ENCODE results near the gene NBAS. TPM values are rescaled to one million over a fixed set of nuclear protein-coding genes. Genes with fewer than 3 reads are reported as not detected.

Gene NBAS
- total and polyA plus RNA-seq, 2 of the 13 experiments (the other 11 are each of a cell fraction or from before 2014, with no cell fraction given), result 33.6 to 58.7 TPM

DNA sequence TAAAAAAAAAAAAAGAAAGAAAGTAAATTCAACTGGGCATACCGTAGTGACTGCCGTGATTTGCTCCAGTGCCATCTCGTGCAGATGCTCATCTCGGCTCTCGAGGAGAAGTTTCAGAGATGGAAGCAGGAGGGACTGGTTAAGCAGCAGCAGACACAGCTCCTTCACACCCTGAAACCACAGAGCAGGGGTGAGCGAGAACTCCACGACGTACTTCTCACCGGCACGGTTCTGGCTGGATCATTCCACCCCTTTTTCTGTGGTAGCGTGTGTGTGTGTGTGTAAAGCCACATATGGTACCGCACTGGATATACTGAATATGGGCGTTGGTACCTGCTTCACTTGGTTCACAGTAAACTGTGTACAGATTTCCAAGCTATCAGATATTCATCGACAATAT is 382.2 kb downstream of the NBAS start:
- in situ Hi-C loops (cut with HindIII; ENCODE audit: extremely low pct_ligation_motif_present, low pct_unique_long_range_greater_than_20kb), result no loop called here
- intact Hi-C loops (cut with micrococcal nuclease; ENCODE audit: unreplicated experiment), result no loop called here

More for the DNA sequence above, 382.2 kb downstream of the NBAS start:
- H3K79me2 ChIP-seq (ENCODE audit: insufficient read depth, low read length), result no peaks in the 10 kb centered on the region
- no peak for ATAC-seq
- H3K36me3 ChIP-seq (replicated peaks in 1 of 2; ENCODE audit: control insufficient read depth in 1 of 2, insufficient read depth in 2 of 2, low read length in 2 of 2), result peaks cover 0 to 8% of the 10 kb centered on the region in 2 experiments; a peak in 2 of 5 replicates
- peaks cover 15% of the 10 kb centered on the region for H3K4me1 ChIP-seq (ENCODE audit: insufficient read depth, low read length)
- H3K4me3 ChIP-seq (replicated peaks in 1 of 3; ENCODE audit: insufficient read depth in 1 of 3, low read depth in 2 of 3, low read length in 3 of 3), result no peak overlapping the region
- TF ChIP-seq ZNF337 (CRISPR knock-in tag; IDR thresholded peaks at IDR 0.05; ENCODE audit: borderline replicate concordance, low read depth) (no peak), ZNF121 (CRISPR knock-in tag; IDR thresholded peaks at IDR 0.05) (no peak), ZNF441 (CRISPR knock-in tag; IDR thresholded peaks at IDR 0.05; ENCODE audit: borderline replicate concordance) (no peak), ZNF776 (CRISPR knock-in tag; IDR thresholded peaks at IDR 0.05) (no peak), ZKSCAN5 (CRISPR knock-in tag; IDR thresholded peaks at IDR 0.05) (no peak), GTF2F1 (IDR thresholded peaks at IDR 0.05; ENCODE audit: low read length) (no peak), MXD4 (CRISPR knock-in tag; IDR thresholded peaks at IDR 0.05) (no peak)
- TF ChIP-seq, protein P1, sequence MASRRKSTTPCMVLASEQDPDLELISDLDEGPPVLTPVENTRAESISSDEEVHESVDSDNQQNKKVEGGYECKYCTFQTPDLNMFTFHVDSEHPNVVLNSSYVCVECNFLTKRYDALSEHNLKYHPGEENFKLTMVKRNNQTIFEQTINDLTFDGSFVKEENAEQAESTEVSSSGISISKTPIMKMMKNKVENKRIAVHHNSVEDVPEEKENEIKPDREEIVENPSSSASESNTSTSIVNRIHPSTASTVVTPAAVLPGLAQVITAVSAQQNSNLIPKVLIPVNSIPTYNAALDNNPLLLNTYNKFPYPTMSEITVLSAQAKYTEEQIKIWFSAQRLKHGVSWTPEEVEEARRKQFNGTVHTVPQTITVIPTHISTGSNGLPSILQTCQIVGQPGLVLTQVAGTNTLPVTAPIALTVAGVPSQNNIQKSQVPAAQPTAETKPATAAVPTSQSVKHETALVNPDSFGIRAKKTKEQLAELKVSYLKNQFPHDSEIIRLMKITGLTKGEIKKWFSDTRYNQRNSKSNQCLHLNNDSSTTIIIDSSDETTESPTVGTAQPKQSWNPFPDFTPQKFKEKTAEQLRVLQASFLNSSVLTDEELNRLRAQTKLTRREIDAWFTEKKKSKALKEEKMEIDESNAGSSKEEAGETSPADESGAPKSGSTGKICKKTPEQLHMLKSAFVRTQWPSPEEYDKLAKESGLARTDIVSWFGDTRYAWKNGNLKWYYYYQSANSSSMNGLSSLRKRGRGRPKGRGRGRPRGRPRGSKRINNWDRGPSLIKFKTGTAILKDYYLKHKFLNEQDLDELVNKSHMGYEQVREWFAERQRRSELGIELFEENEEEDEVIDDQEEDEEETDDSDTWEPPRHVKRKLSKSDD (CRISPR knock-in tag; IDR thresholded peaks at IDR 0.05; ENCODE audit: low read depth), result no peak
- TF ChIP-seq, protein P2, sequence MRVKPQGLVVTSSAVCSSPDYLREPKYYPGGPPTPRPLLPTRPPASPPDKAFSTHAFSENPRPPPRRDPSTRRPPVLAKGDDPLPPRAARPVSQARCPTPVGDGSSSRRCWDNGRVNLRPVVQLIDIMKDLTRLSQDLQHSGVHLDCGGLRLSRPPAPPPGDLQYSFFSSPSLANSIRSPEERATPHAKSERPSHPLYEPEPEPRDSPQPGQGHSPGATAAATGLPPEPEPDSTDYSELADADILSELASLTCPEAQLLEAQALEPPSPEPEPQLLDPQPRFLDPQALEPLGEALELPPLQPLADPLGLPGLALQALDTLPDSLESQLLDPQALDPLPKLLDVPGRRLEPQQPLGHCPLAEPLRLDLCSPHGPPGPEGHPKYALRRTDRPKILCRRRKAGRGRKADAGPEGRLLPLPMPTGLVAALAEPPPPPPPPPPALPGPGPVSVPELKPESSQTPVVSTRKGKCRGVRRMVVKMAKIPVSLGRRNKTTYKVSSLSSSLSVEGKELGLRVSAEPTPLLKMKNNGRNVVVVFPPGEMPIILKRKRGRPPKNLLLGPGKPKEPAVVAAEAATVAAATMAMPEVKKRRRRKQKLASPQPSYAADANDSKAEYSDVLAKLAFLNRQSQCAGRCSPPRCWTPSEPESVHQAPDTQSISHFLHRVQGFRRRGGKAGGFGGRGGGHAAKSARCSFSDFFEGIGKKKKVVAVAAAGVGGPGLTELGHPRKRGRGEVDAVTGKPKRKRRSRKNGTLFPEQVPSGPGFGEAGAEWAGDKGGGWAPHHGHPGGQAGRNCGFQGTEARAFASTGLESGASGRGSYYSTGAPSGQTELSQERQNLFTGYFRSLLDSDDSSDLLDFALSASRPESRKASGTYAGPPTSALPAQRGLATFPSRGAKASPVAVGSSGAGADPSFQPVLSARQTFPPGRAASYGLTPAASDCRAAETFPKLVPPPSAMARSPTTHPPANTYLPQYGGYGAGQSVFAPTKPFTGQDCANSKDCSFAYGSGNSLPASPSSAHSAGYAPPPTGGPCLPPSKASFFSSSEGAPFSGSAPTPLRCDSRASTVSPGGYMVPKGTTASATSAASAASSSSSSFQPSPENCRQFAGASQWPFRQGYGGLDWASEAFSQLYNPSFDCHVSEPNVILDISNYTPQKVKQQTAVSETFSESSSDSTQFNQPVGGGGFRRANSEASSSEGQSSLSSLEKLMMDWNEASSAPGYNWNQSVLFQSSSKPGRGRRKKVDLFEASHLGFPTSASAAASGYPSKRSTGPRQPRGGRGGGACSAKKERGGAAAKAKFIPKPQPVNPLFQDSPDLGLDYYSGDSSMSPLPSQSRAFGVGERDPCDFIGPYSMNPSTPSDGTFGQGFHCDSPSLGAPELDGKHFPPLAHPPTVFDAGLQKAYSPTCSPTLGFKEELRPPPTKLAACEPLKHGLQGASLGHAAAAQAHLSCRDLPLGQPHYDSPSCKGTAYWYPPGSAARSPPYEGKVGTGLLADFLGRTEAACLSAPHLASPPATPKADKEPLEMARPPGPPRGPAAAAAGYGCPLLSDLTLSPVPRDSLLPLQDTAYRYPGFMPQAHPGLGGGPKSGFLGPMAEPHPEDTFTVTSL (CRISPR knock-in tag; IDR thresholded peaks at IDR 0.05; ENCODE audit: borderline replicate concordance), result no peak
- TF ChIP-seq, protein P3, sequence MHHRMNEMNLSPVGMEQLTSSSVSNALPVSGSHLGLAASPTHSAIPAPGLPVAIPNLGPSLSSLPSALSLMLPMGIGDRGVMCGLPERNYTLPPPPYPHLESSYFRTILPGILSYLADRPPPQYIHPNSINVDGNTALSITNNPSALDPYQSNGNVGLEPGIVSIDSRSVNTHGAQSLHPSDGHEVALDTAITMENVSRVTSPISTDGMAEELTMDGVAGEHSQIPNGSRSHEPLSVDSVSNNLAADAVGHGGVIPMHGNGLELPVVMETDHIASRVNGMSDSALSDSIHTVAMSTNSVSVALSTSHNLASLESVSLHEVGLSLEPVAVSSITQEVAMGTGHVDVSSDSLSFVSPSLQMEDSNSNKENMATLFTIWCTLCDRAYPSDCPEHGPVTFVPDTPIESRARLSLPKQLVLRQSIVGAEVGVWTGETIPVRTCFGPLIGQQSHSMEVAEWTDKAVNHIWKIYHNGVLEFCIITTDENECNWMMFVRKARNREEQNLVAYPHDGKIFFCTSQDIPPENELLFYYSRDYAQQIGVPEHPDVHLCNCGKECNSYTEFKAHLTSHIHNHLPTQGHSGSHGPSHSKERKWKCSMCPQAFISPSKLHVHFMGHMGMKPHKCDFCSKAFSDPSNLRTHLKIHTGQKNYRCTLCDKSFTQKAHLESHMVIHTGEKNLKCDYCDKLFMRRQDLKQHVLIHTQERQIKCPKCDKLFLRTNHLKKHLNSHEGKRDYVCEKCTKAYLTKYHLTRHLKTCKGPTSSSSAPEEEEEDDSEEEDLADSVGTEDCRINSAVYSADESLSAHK (CRISPR knock-in tag; IDR thresholded peaks at IDR 0.05; ENCODE audit: borderline replicate concordance), result no peak
- no peak overlapping the region for H3K9ac ChIP-seq (ENCODE audit: insufficient read depth, low read depth, low read length)
- no peaks in the 10 kb centered on the region for H3K9me3 ChIP-seq (ENCODE audit: low read length)
- H3K27ac ChIP-seq (ENCODE audit: extremely low read length, insufficient read depth, low read length), result no peak overlapping the region
- no peak overlapping the region for H3K4me2 ChIP-seq (ENCODE audit: low read depth, low read length)
- H3K27me3 ChIP-seq (ENCODE audit: control insufficient read depth in 1 of 2, insufficient read depth in 2 of 2, low read length in 2 of 2), result no peaks in the 10 kb centered on the region
- no peak for DNase-seq (ENCODE audit: low spot score)
- ChIA-PET CTCF (ENCODE audit: low intra/inter-chr PET ratio, low total read pairs) (no interaction called here), POLR2A (no interaction called here)
- no peak overlapping the region for H2AFZ ChIP-seq (ENCODE audit: low read length)
- WGBS (ENCODE audit: low lambda C conversion rate), result 96% methylated on average over 14 of the region's 14 CpGs
- H4K20me1 ChIP-seq (ENCODE audit: insufficient read depth, low read length), result no peaks in the 10 kb centered on the region
- BruUV-seq (replicated peaks), result no TSS peak
- no peak for FAIRE-seq

Data from HepG2 (cell line).